GM12872 (cell line): ENCODE measurements around the gene DDX3X.

Experiments used
- TF ChIP-seq, protein P1 (sequence below): IDR thresholded peaks from 3 replicates; pipeline ENCODE4 v1.5.1; 2011; ENCODE audit warnings: low read depth, mild to moderate bottlenecking, low read length, moderate library complexity; ENCODE audit not compliant: insufficient read depth

Gene DDX3X

DNA sequence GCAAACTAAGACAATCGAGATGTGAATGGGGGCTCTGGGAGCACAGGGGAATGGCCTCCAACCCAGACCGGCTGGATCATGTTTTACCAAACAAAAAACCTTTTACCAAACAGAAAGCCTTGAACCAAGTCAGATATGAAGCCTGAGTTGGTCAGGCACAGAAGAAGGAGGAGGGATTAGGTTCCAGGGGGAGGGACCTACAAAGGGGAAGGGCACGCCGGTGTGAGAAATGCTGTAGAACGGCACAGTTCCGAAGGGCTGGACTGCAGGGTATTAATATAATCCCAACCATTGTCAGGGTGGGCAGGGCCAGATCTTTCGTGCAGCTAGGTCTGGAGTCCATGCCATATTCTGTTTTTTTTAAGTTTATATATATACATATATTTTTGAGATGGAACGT is 60.3 kb downstream of the DDX3X start:
- TF ChIP-seq, protein P1, sequence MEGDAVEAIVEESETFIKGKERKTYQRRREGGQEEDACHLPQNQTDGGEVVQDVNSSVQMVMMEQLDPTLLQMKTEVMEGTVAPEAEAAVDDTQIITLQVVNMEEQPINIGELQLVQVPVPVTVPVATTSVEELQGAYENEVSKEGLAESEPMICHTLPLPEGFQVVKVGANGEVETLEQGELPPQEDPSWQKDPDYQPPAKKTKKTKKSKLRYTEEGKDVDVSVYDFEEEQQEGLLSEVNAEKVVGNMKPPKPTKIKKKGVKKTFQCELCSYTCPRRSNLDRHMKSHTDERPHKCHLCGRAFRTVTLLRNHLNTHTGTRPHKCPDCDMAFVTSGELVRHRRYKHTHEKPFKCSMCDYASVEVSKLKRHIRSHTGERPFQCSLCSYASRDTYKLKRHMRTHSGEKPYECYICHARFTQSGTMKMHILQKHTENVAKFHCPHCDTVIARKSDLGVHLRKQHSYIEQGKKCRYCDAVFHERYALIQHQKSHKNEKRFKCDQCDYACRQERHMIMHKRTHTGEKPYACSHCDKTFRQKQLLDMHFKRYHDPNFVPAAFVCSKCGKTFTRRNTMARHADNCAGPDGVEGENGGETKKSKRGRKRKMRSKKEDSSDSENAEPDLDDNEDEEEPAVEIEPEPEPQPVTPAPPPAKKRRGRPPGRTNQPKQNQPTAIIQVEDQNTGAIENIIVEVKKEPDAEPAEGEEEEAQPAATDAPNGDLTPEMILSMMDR, result no peak

DNA sequence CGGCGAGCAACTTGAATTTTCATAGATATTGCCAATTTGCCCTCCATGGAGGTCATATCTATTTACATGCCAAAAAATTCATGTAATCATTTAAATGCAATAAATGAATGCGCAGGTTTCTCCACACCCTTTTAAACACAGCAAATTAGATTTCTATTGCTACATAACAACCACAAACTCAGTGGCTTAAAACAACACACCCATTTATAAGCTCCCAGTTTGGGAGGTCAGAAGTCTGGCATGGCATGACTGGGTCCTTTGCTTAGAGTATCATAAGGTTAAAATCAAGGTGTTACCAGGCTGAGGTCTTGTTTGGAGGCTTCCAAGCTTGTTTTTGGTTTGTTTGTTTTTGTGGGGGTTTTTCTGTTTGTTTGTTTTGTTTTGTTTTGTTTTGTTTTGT is 63.3 kb downstream of the DDX3X start:
- TF ChIP-seq, protein P1, result no peak

DNA sequence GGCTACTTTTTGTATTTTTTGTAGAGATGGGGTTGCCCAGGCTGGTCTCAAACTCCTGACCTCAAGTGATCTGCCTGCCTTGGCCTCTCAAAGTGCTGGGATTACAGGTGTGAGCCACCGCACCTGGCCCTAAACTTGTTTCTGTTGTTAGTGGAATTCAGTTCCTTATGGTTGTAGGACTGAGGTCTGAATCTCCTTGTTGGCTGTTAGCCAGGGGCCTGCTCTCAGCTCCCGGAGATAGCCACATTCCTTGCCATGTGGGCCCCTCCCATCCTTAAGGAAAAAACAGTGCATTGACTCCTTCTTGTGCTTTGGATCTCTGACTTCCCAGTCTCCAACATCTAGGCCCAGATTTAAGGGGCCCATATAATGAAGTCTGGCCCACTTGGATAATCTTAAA is 63.8 kb downstream of the DDX3X start:
- TF ChIP-seq, protein P1, result no peak

DNA sequence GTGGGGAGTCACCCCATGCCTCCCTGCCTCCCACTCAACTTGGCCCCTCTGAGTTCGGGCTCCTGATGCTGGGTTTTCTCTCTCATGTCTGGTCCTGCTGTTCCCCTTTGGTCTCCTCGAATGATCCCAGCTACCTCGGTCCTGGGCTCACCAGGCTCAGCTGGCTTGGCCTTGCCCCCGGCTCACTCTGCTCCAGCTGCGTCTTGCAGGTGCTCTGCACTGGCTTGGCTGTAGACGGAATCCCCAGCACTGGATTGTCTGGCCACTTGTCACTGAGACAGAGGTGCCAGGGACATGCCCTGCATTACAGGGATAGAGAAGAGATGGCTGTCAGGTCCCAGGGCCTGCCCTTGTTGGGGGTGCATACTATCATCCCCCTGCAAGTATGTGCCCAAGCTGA is 71.6 kb downstream of the DDX3X start:
- TF ChIP-seq, protein P1, result no peak

DNA sequence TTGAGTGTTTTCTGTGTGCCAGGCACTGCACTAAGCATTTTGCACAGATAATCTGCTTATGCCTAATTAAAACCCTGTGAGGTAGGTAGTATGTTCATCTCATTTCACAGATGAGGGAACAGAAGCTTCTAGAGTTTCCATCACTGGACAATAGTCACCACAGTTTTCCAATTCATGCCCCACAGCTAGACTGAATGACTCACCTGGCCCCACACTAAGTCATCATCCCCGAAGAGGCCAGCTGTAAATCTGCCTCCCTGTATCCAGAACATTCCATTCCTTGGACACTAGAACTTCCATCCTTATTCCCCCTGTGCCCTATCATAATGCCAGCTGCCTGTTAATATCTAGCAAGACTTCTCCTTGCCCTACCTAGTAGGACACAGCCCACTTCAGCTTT is 72.2 kb downstream of the DDX3X start:
- TF ChIP-seq, protein P1, result no peak

DNA sequence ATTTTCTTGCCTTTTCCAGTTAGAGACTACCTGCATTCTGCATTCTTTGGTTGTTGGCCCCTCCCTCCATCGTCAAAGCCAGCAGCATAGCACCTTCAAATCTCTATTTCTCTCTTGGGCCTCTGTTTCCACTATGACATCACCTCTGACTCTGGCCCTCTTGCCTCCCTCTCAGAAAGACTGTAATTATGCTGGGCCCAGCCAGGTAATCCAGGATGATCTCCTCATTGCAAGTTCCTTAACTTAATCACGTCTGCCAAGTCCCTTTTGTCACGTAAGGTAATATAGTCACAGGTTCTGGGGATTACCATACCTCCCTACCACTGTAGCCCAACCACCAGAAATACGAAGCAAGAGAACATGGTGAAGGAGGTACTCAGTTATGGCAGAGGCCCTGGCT is 73.9 kb downstream of the DDX3X start:
- TF ChIP-seq, protein P1, result no peak

DNA sequence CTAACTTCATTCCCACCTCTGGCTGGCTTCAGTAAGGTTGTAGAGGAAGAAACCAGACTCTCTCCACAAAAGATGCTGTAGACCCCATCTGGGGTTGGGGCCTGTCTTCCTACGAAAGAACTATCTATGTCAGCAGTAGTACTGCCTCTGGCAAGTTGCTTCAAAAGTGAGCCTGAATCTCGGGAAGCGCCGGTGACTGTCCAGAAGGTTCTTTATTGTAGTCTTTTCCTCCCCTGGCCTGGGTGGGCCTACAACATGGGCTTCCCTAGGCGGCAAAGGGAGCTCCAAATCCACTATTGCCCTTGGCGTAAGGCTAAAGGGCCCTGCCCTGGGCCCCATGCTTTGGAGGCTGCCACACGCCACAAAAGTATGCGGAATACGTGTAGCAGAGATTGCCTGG is 74.6 kb downstream of the DDX3X start:
- TF ChIP-seq, protein P1, result no peak

DNA sequence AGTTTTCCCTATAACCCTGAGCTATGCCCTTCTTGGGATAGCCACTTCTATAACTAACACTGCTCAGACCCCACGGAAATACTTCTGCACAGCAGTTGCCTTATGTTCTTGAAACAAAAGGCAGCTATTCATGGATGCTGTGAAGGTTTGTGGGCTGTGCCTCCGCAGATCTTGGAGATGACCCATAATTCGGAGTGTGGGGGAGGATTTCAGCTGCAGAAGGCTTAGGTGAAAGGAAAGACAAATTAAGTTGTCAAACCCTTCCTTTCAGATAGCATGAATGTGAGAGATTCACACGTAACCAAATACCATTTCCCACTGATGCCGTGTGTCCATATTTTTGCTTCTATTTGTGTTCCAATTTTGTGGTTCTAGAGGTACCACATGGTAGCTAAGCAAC is 75.0 kb downstream of the DDX3X start:
- TF ChIP-seq, protein P1, result no peak
